Progenitor cell of endocrine pancreas (in vitro differentiated cells): Measurements from ENCODE around the gene RGS4. TPM values are rescaled to one million over a fixed set of nuclear protein-coding genes. Genes with fewer than 3 reads are reported as not detected.

Source experiments
- DNase-seq: peaks from one replicate; pipeline ENCODE4 v3.0.0; 2021; ENCODE audit warnings: low spot score; ENCODE audit not compliant: unreplicated experiment
- H3K27ac Mint-ChIP-seq: 2 replicates; pipeline ENCODE4 v1.8.0; 2021; ENCODE audit warnings: mild to moderate bottlenecking, moderate library complexity, mixed read lengths
- H3K27me3 Mint-ChIP-seq: 2 replicates; pipeline ENCODE4 v1.8.0; 2021; ENCODE audit warnings: mixed read lengths
- H3K36me3 Mint-ChIP-seq: 2 replicates; pipeline ENCODE4 v1.8.0; 2022; ENCODE audit warnings: mixed read lengths; ENCODE audit not compliant: insufficient read depth
- H3K4me1 Mint-ChIP-seq: 2 replicates; pipeline ENCODE4 v1.8.0; 2021; ENCODE audit warnings: low read depth, mixed read lengths
- H3K4me3 Mint-ChIP-seq: 2 replicates; pipeline ENCODE4 v1.8.0; 2021; ENCODE audit warnings: low read depth, mild to moderate bottlenecking, moderate library complexity, mixed read lengths
- H3K9me3 Mint-ChIP-seq: 2 replicates; pipeline ENCODE4 v1.8.0; 2021; ENCODE audit warnings: low read depth, mixed read lengths
- total RNA-seq: library from RNA; stranded (reverse); gene quantifications from 2 replicates; pipeline ENCODE4 v1.2.1, GENCODE V29; 2021
- TF ChIP-seq, protein P1 (sequence below): fragments of 200-600 bp; sonication (generic); IDR thresholded peaks from one replicate; pipeline ENCODE4 v1.5.0; 2021; ENCODE audit warnings: antibody characterized with exemption, mild to moderate bottlenecking; ENCODE audit not compliant: unreplicated experiment

RGS4 gene
- total RNA-seq, 1 donor from 2014 or later: 12.1 TPM

DNA sequence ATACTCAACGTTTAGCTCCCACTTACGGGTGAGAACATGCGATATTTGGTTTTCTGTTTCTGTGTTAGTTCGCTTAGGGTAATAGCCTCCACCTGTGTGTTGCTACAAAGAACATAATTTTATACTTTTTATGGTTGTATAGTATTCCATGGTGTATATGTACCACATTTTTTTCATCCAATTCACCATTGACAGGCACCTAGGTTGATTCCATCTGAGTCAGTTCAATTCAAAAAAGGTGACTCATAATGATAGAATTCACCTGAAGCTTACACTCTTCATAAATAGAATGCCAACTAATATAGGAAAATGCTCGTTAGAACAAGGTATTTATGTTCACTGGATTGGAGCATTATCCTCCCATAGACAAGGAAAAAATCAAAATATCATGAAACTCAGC is 38.5 kb downstream of the RGS4 start:
- H3K27me3 Mint-ChIP-seq: no peaks in the 10 kb centered on the region
- H3K36me3 Mint-ChIP-seq: no peaks in the 10 kb centered on the region
- peaks cover 6% of the 10 kb centered on the region for H3K4me1 Mint-ChIP-seq
- no peak overlapping the region for H3K4me3 Mint-ChIP-seq
- TF ChIP-seq, protein P1, sequence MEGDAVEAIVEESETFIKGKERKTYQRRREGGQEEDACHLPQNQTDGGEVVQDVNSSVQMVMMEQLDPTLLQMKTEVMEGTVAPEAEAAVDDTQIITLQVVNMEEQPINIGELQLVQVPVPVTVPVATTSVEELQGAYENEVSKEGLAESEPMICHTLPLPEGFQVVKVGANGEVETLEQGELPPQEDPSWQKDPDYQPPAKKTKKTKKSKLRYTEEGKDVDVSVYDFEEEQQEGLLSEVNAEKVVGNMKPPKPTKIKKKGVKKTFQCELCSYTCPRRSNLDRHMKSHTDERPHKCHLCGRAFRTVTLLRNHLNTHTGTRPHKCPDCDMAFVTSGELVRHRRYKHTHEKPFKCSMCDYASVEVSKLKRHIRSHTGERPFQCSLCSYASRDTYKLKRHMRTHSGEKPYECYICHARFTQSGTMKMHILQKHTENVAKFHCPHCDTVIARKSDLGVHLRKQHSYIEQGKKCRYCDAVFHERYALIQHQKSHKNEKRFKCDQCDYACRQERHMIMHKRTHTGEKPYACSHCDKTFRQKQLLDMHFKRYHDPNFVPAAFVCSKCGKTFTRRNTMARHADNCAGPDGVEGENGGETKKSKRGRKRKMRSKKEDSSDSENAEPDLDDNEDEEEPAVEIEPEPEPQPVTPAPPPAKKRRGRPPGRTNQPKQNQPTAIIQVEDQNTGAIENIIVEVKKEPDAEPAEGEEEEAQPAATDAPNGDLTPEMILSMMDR: no peak
- DNase-seq: no peak
- no peak overlapping the region for H3K27ac Mint-ChIP-seq
- peaks cover 5% of the 10 kb centered on the region for H3K9me3 Mint-ChIP-seq

GRCh38 chr1:163115887-163116286 is 46.7 kb downstream of the RGS4 start:
- no peak overlapping the region for H3K4me3 Mint-ChIP-seq
- H3K9me3 Mint-ChIP-seq: no peaks in the 10 kb centered on the region
- H3K27me3 Mint-ChIP-seq: no peaks in the 10 kb centered on the region
- no peaks in the 10 kb centered on the region for H3K36me3 Mint-ChIP-seq
- TF ChIP-seq, protein P1: no peak
- no peaks in the 10 kb centered on the region for H3K4me1 Mint-ChIP-seq
- no peak for DNase-seq
- H3K27ac Mint-ChIP-seq: no peak overlapping the region

DNA sequence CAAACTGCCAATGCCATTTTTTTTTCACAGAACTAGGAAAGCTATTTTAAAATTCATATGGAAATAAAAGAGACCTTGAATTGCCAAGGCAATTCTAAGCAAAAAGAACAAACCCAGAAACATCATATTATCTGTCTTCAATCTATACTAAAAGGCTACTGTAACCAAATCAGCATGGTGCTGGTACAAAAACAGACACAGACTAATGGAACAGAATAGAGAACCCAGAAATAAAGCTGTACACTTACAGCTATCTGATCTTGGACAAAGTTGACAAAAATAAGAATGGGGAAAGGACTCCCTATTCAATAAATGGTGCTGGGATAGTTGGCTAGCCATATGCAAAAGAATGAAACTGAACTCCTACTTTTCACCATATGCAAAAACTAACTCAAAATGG is 50.5 kb downstream of the RGS4 start:
- H3K36me3 Mint-ChIP-seq: no peaks in the 10 kb centered on the region
- no peak overlapping the region for H3K27ac Mint-ChIP-seq
- peaks cover 4% of the 10 kb centered on the region for H3K27me3 Mint-ChIP-seq
- TF ChIP-seq, protein P1: no peak
- no peaks in the 10 kb centered on the region for H3K4me1 Mint-ChIP-seq
- DNase-seq: no peak
- H3K4me3 Mint-ChIP-seq: no peak overlapping the region
- H3K9me3 Mint-ChIP-seq: no peaks in the 10 kb centered on the region

DNA sequence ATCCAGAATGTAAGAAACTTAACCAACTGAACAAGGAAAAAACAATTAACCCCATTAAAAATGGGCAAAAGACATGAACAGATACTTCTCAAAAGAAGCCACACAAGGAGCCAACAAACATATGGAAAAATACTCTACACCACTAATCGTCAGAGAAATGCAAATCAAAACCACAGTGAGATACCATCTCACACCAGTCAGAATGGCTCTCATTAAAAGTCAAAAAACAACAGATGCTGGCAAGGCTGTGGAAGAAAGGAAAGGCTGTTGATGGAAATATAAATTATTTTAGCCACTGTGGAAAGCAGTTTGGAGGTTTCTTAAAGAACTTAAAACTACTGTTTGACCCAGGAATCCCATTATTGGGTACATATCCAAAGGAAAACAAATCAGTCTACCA is 51.2 kb downstream of the RGS4 start:
- TF ChIP-seq, protein P1: no peak
- H3K4me1 Mint-ChIP-seq: no peaks in the 10 kb centered on the region
- no peak for DNase-seq
- peaks cover 4% of the 10 kb centered on the region for H3K27me3 Mint-ChIP-seq
- H3K27ac Mint-ChIP-seq: no peak overlapping the region
- H3K9me3 Mint-ChIP-seq: no peaks in the 10 kb centered on the region
- no peak overlapping the region for H3K4me3 Mint-ChIP-seq
- H3K36me3 Mint-ChIP-seq: no peaks in the 10 kb centered on the region

GRCh38 chr1:163124812-163125211 is 55.7 kb downstream of the RGS4 start:
- H3K4me1 Mint-ChIP-seq: no peaks in the 10 kb centered on the region
- H3K9me3 Mint-ChIP-seq: no peaks in the 10 kb centered on the region
- DNase-seq: no peak
- H3K36me3 Mint-ChIP-seq: no peaks in the 10 kb centered on the region
- TF ChIP-seq, protein P1: no peak
- no peak overlapping the region for H3K27ac Mint-ChIP-seq
- peaks cover 4% of the 10 kb centered on the region for H3K27me3 Mint-ChIP-seq
- H3K4me3 Mint-ChIP-seq: no peak overlapping the region

Other genes with a start within 250 kb of the RGS4 start
- 0.19 and 0.75 TPM in 2 replicates for gene CCDC190, start 208.2 kb upstream of the RGS4 start, total RNA-seq
- 2.9 and 5.7 TPM in 2 replicates for gene RGS5, start 133.6 kb downstream of the RGS4 start, total RNA-seq